RWPE1 (cell line): Measurements from ENCODE around the gene SERPINF2.

Experiments
- CTCF ChIA-PET: fragments of 350-600 bp; sonication (Branson Sonifier 250); formaldehyde crosslinking; extraction: SDS; loops from one replicate; lab custom pipeline; 2021; lab: Yijun Ruan, JAX
- POLR2A ChIA-PET: fragments of 400-600 bp; formaldehyde crosslinking; extraction: SDS; loops from one replicate; lab custom pipeline; 2020; ENCODE audit warnings: antibody characterized with exemption; ENCODE audit not compliant: low non-redundant PET; lab: Yijun Ruan, JAX
- DNase-seq: peaks from one replicate; pipeline ENCODE4 v3.0.0; 2012; ENCODE audit warnings: low spot score
- H3K27ac ChIP-seq: fragments of 450-650 bp; 2 replicates; pipeline ENCODE4 v1.5.1; 2017
- TF ChIP-seq, protein P1 (sequence below): fragments of 450-650 bp; conservative IDR thresholded peaks from 2 replicates; pipeline ENCODE4 v1.5.1; 2017; ENCODE audit warnings: low read depth, mild to moderate bottlenecking

The SERPINF2 gene

GRCh38 chr17:1724869-1725641 lies 17.6 kb upstream of the SERPINF2 start:
- TF ChIP-seq, protein P1, sequence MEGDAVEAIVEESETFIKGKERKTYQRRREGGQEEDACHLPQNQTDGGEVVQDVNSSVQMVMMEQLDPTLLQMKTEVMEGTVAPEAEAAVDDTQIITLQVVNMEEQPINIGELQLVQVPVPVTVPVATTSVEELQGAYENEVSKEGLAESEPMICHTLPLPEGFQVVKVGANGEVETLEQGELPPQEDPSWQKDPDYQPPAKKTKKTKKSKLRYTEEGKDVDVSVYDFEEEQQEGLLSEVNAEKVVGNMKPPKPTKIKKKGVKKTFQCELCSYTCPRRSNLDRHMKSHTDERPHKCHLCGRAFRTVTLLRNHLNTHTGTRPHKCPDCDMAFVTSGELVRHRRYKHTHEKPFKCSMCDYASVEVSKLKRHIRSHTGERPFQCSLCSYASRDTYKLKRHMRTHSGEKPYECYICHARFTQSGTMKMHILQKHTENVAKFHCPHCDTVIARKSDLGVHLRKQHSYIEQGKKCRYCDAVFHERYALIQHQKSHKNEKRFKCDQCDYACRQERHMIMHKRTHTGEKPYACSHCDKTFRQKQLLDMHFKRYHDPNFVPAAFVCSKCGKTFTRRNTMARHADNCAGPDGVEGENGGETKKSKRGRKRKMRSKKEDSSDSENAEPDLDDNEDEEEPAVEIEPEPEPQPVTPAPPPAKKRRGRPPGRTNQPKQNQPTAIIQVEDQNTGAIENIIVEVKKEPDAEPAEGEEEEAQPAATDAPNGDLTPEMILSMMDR: peak; percentile 29
- peak; percentile 38 for DNase-seq
- POLR2A ChIA-PET: no interaction called here
- CTCF ChIA-PET: no interaction called here
- peak overlapping the region; percentile 99 for H3K27ac ChIP-seq

DNA sequence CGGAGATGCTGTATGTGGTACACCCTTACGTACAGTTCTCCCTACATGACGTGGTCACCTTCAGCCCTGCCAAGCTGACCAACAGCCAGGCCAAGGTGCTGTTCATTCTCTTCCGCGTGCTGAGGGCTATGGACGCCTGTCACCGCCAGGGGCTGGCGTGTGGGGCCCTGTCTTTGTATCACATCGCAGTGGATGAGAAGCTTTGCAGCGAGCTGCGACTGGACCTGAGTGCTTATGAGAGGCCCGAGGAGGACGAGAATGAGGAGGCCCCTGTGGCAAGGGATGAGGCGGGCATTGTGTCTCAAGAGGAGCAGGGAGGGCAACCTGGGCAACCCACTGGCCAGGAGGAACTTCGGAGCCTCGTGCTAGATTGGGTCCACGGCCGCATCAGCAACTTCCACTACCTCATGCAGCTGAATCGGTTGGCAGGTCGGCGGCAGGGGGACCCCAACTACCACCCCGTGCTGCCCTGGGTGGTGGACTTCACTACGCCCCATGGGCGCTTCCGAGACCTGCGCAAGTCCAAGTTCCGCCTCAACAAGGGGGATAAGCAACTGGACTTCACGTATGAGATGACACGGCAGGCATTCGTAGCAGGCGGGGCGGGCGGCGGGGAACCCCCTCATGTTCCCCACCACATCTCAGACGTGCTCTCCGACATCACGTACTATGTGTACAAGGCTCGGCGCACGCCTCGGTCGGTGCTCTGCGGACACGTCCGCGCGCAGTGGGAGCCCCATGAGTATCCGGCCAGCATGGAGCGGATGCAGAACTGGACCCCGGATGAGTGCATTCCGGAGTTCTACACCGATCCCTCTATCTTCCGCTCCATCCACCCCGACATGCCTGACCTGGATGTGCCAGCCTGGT lies 16.8 kb upstream of the SERPINF2 start:
- POLR2A ChIA-PET: interaction anchor here (0.6 kb wide), 1 partner anchor 45 kb away, joined by 3 read pairs; no protein-coding TSS in a partner anchor
- H3K27ac ChIP-seq: peak overlapping the region; percentile 99
- TF ChIP-seq, protein P1: no peak
- no peak for DNase-seq
- CTCF ChIA-PET: no interaction called here

GRCh38 chr17:1726626-1727257 lies 15.9 kb upstream of the SERPINF2 start:
- POLR2A ChIA-PET: no interaction called here
- TF ChIP-seq, protein P1: no peak
- DNase-seq: no peak
- H3K27ac ChIP-seq: peak overlapping the region; percentile 99
- CTCF ChIA-PET: interaction anchor here (0.5 kb wide), 1 partner anchor 332 kb away, joined by 3 read pairs; no protein-coding TSS in a partner anchor

GRCh38 chr17:1727258-1727789 lies 15.3 kb upstream of the SERPINF2 start:
- ChIA-PET POLR2A (no interaction called here), CTCF (interaction anchor here (0.5 kb wide), 1 partner anchor 331 kb away, joined by 3 read pairs; no protein-coding TSS in a partner anchor)
- no peak for DNase-seq
- TF ChIP-seq, protein P1: no peak
- peak overlapping the region; percentile 99 for H3K27ac ChIP-seq

- DNase-seq: no peak
- ChIA-PET POLR2A (interaction anchor here (0.5 kb wide), 1 partner anchor 647 kb away, joined by 3 read pairs; no protein-coding TSS in a partner anchor), CTCF (interaction anchor here (0.6 kb wide), 2 partner anchors 19 to 41 kb away, joined by 4 to 5 read pairs; no protein-coding TSS in a partner anchor)
- peak overlapping the region; percentile 99 for H3K27ac ChIP-seq
- TF ChIP-seq, protein P1: no peak
Measured at GRCh38 chr17:1727876-1728630, 14.6 kb upstream of the SERPINF2 start.
